ENCODE measurements around the gene PBRM1.
"Not testable (repeated sequence)": the region's sequence is repeated elsewhere in the genome, so short reads cannot be mapped to it uniquely, and the experiment has no call there.

Gene PBRM1

GRCh38 chr3:52679811-52680210 lies 5.9 kb downstream of the PBRM1 start:
- no peak for DNase-seq
- Histone ChIP-seq H3K4me3 (ENCODE audit: low read depth, low read length) (no peak overlapping the region), H3K27me3 (ENCODE audit: insufficient read depth, low read depth, severe bottlenecking) (no peaks in the 10 kb centered on the region), H3K9me3 (ENCODE audit: severe bottlenecking) (no peaks in the 10 kb centered on the region), H3K27ac (no peak overlapping the region), H3K36me3 (peaks cover 67% of the 10 kb centered on the region)
- TF ChIP-seq CTCF (IDR thresholded peaks at IDR 0.05; ENCODE audit: low read depth, low read length) = no peak

GRCh38 chr3:52679199-52679538 lies 6.5 kb downstream of the PBRM1 start:
- H3K27ac ChIP-seq = no peak overlapping the region
- no peak for DNase-seq
- H3K9me3 ChIP-seq (ENCODE audit: severe bottlenecking) = no peaks in the 10 kb centered on the region
- H3K36me3 ChIP-seq = peaks cover 70% of the 10 kb centered on the region
- no peak overlapping the region for H3K4me3 ChIP-seq (ENCODE audit: low read depth, low read length)
- no peaks in the 10 kb centered on the region for H3K27me3 ChIP-seq (ENCODE audit: insufficient read depth, low read depth, severe bottlenecking)
- TF ChIP-seq CTCF (IDR thresholded peaks at IDR 0.05; ENCODE audit: low read depth, low read length) = no peak

GRCh38 chr3:52678265-52679198 lies 7.2 kb downstream of the PBRM1 start:
- TF ChIP-seq CTCF (IDR thresholded peaks at IDR 0.05; ENCODE audit: low read depth, low read length) = no peak
- H3K27ac ChIP-seq = no peak overlapping the region
- H3K4me3 ChIP-seq (ENCODE audit: low read depth, low read length) = no peak overlapping the region
- no peak for DNase-seq
- no peaks in the 10 kb centered on the region for H3K9me3 ChIP-seq (ENCODE audit: severe bottlenecking)
- no peaks in the 10 kb centered on the region for H3K27me3 ChIP-seq (ENCODE audit: insufficient read depth, low read depth, severe bottlenecking)
- peaks cover 72% of the 10 kb centered on the region for H3K36me3 ChIP-seq

- H3K27ac ChIP-seq; H3K9me3 ChIP-seq (ENCODE audit: severe bottlenecking); H3K4me3 ChIP-seq (ENCODE audit: low read depth, low read length); H3K27me3 ChIP-seq (ENCODE audit: insufficient read depth, low read depth, severe bottlenecking); DNase-seq: not testable (repeated sequence)
- H3K36me3 ChIP-seq = peaks cover 81% of the 10 kb centered on the region
These were observed 9.5 kb downstream of the PBRM1 start for GRCh38 chr3:52676201-52676600.

GRCh38 chr3:52671676-52672075 lies 14.0 kb downstream of the PBRM1 start:
- peaks cover 76% of the 10 kb centered on the region for H3K36me3 ChIP-seq
- H3K27ac ChIP-seq = no peak overlapping the region
- H3K4me3 ChIP-seq (ENCODE audit: low read depth, low read length) = no peak overlapping the region
- H3K27me3 ChIP-seq (ENCODE audit: insufficient read depth, low read depth, severe bottlenecking) = no peaks in the 10 kb centered on the region
- no peak for TF ChIP-seq CTCF (IDR thresholded peaks at IDR 0.05; ENCODE audit: low read depth, low read length)
- DNase-seq = no peak
- no peaks in the 10 kb centered on the region for H3K9me3 ChIP-seq (ENCODE audit: severe bottlenecking)

GRCh38 chr3:52670621-52671521 lies 14.8 kb downstream of the PBRM1 start:
- Histone ChIP-seq H3K9me3 (ENCODE audit: severe bottlenecking) (no peaks in the 10 kb centered on the region), H3K27me3 (ENCODE audit: insufficient read depth, low read depth, severe bottlenecking) (no peaks in the 10 kb centered on the region), H3K27ac (no peak overlapping the region), H3K36me3 (peaks cover 75% of the 10 kb centered on the region), H3K4me3 (ENCODE audit: low read depth, low read length) (no peak overlapping the region)
- DNase-seq = no peak
- TF ChIP-seq CTCF (IDR thresholded peaks at IDR 0.05; ENCODE audit: low read depth, low read length) = no peak
